Stimulated activated naive CD8-positive, alpha-beta T cell treated with anti-CD3 and anti-CD28 coated beads, Interleukin-15, Interleukin-2, amounts not matched to agents 100 ng/mL and 50 ng/mL, for 24 hours (primary cell): ENCODE results near the gene PCDHGB3.
A peak's percentile ranks its signal among the peaks of the same experiment; 100 is the strongest.
"Not testable (repeated sequence)": the region's sequence is repeated elsewhere in the genome, so short reads cannot be mapped to it uniquely, and the experiment has no call there.

Source experiments
- H3K27ac Mint-ChIP-seq: one replicate; pipeline ENCODE4 v1.8.0; 2021; ENCODE audit warnings: mild to moderate bottlenecking, mixed read lengths
- H3K27me3 Mint-ChIP-seq: one replicate; pipeline ENCODE4 v1.8.0; 2021; ENCODE audit warnings: mixed read lengths
- H3K36me3 Mint-ChIP-seq: one replicate; pipeline ENCODE4 v1.8.0; 2021; ENCODE audit warnings: low read depth, mixed read lengths
- H3K4me1 Mint-ChIP-seq: one replicate; pipeline ENCODE4 v1.8.0; 2021; ENCODE audit warnings: low read depth, mixed read lengths
- H3K4me3 Mint-ChIP-seq: one replicate; pipeline ENCODE4 v1.8.0; 2021; ENCODE audit warnings: mild to moderate bottlenecking, mixed read lengths
- H3K9me3 Mint-ChIP-seq: one replicate; pipeline ENCODE4 v1.8.0; 2021; ENCODE audit warnings: mixed read lengths

PCDHGB3 gene

GRCh38 chr5:141397756-141398551, 27.9 kb downstream of the PCDHGB3 start, which contains the start of gene PCDHGB5:
TSS of gene PCDHGB5 (plus strand) at chr5:141397947. CDS start at chr5:141398128, 181 bp downstream.
- Mint-ChIP-seq H3K27me3 (peaks cover 69% of the 10 kb centered on the region), H3K4me3 (peak within 1 kb of the TSS; percentile 32), H3K36me3 (peaks cover 15% of the 10 kb centered on the region), H3K9me3 (peaks cover 28% of the 10 kb centered on the region)
- H3K4me1 Mint-ChIP-seq, H3K27ac Mint-ChIP-seq: not testable (repeated sequence)

- Mint-ChIP-seq H3K27ac (no peak overlapping the region), H3K36me3 (peaks cover 12% of the 10 kb centered on the region), H3K4me1 (no peaks in the 10 kb centered on the region), H3K4me3 (no peak overlapping the region), H3K27me3 (peaks cover 71% of the 10 kb centered on the region), H3K9me3 (peaks cover 25% of the 10 kb centered on the region)
Observed at GRCh38 chr5:141398608-141399007, 28.6 kb downstream of the PCDHGB3 start.

GRCh38 chr5:141399555-141400258, 29.7 kb downstream of the PCDHGB3 start:
- H3K9me3 Mint-ChIP-seq = peaks cover 18% of the 10 kb centered on the region

GRCh38 chr5:141402553-141403243, 32.7 kb downstream of the PCDHGB3 start, which contains the start of gene PCDHGA9:
TSS of gene PCDHGA9 (plus strand) at chr5:141402778. CDS start at chr5:141402953, 175 bp downstream.
- Mint-ChIP-seq H3K9me3 (peaks cover 15% of the 10 kb centered on the region), H3K36me3 (peaks cover 6% of the 10 kb centered on the region), H3K4me3 (peak within 1 kb of the TSS; percentile 42), H3K27ac (no peak within 1 kb of the TSS), H3K27me3 (peaks cover 74% of the 10 kb centered on the region), H3K4me1 (no peaks in the 10 kb centered on the region)

More at GRCh38 chr5:141399555-141400258, 29.7 kb downstream of the PCDHGB3 start:
- Mint-ChIP-seq H3K4me1 (no peaks in the 10 kb centered on the region), H3K36me3 (peaks cover 6% of the 10 kb centered on the region), H3K27ac (no peak overlapping the region), H3K4me3 (no peak overlapping the region), H3K27me3 (peaks cover 72% of the 10 kb centered on the region)

GRCh38 chr5:141403387-141403786, 33.3 kb downstream of the PCDHGB3 start:
- H3K4me3 Mint-ChIP-seq = no peak overlapping the region
- peaks cover 8% of the 10 kb centered on the region for H3K36me3 Mint-ChIP-seq
- peaks cover 18% of the 10 kb centered on the region for H3K9me3 Mint-ChIP-seq
- H3K27ac Mint-ChIP-seq = no peak overlapping the region
- H3K27me3 Mint-ChIP-seq = peaks cover 80% of the 10 kb centered on the region
- H3K4me1 Mint-ChIP-seq = no peaks in the 10 kb centered on the region

GRCh38 chr5:141407790-141408505, 37.9 kb downstream of the PCDHGB3 start, which contains the start of gene PCDHGB6:
TSS of gene PCDHGB6 (plus strand) at chr5:141408021. CDS start at chr5:141408203, 182 bp downstream.
- not testable (repeated sequence) for H3K4me1 Mint-ChIP-seq, H3K27ac Mint-ChIP-seq
- peaks cover 13% of the 10 kb centered on the region for H3K36me3 Mint-ChIP-seq
- H3K27me3 Mint-ChIP-seq = peaks cover 79% of the 10 kb centered on the region
- H3K4me3 Mint-ChIP-seq = peak within 1 kb of the TSS; percentile 67
- H3K9me3 Mint-ChIP-seq = peaks cover 16% of the 10 kb centered on the region

- Mint-ChIP-seq H3K4me1 (peaks cover 13% of the 10 kb centered on the region), H3K9me3 (peaks cover 16% of the 10 kb centered on the region), H3K4me3 (no peak overlapping the region), H3K27ac (no peak overlapping the region), H3K27me3 (peaks cover 81% of the 10 kb centered on the region), H3K36me3 (peaks cover 18% of the 10 kb centered on the region)
Observed at GRCh38 chr5:141409598-141410306, 39.7 kb downstream of the PCDHGB3 start.

- no peak overlapping the region for H3K4me3 Mint-ChIP-seq
- H3K36me3 Mint-ChIP-seq = peaks cover 18% of the 10 kb centered on the region
- H3K4me1 Mint-ChIP-seq = peaks cover 17% of the 10 kb centered on the region
- peaks cover 16% of the 10 kb centered on the region for H3K9me3 Mint-ChIP-seq
- no peak overlapping the region for H3K27ac Mint-ChIP-seq
- peaks cover 79% of the 10 kb centered on the region for H3K27me3 Mint-ChIP-seq
Observed at GRCh38 chr5:141411575-141411974, 41.5 kb downstream of the PCDHGB3 start.

- H3K27ac Mint-ChIP-seq = no peak within 1 kb of the TSS
- peaks cover 78% of the 10 kb centered on the region for H3K27me3 Mint-ChIP-seq
- peak within 1 kb of the TSS; percentile 79 for H3K4me3 Mint-ChIP-seq
- peaks cover 19% of the 10 kb centered on the region for H3K9me3 Mint-ChIP-seq
- H3K4me1 Mint-ChIP-seq = peaks cover 20% of the 10 kb centered on the region
- peaks cover 21% of the 10 kb centered on the region for H3K36me3 Mint-ChIP-seq
Observed at GRCh38 chr5:141412854-141413539, 43.0 kb downstream of the PCDHGB3 start, which contains the start of gene PCDHGA10. TSS of gene PCDHGA10 (plus strand) at chr5:141412987. CDS start at chr5:141413176, 189 bp downstream.

GRCh38 chr5:141413540-141414069, 43.6 kb downstream of the PCDHGB3 start:
- Mint-ChIP-seq H3K4me1 (peaks cover 21% of the 10 kb centered on the region), H3K9me3 (peaks cover 20% of the 10 kb centered on the region), H3K27me3 (peaks cover 78% of the 10 kb centered on the region), H3K27ac (no peak overlapping the region), H3K36me3 (peaks cover 24% of the 10 kb centered on the region), H3K4me3 (peak overlapping the region; percentile 79)

- H3K4me1 Mint-ChIP-seq = peaks cover 21% of the 10 kb centered on the region
- H3K27ac Mint-ChIP-seq, H3K4me3 Mint-ChIP-seq: not testable (repeated sequence)
- H3K27me3 Mint-ChIP-seq = peaks cover 76% of the 10 kb centered on the region
- peaks cover 17% of the 10 kb centered on the region for H3K9me3 Mint-ChIP-seq
- peaks cover 21% of the 10 kb centered on the region for H3K36me3 Mint-ChIP-seq
Observed at GRCh38 chr5:141414548-141415274, 44.7 kb downstream of the PCDHGB3 start.

- H3K4me3 Mint-ChIP-seq, H3K27ac Mint-ChIP-seq: not testable (repeated sequence)
- Mint-ChIP-seq H3K4me1 (peaks cover 21% of the 10 kb centered on the region), H3K9me3 (peaks cover 19% of the 10 kb centered on the region), H3K27me3 (peaks cover 79% of the 10 kb centered on the region), H3K36me3 (peaks cover 22% of the 10 kb centered on the region)
Observed at GRCh38 chr5:141415275-141415618, 45.2 kb downstream of the PCDHGB3 start.
